Left cardiac atrium (tissue), 4 donors: ENCODE measurements around the gene LRP1B. TPM values are rescaled to one million over a fixed set of nuclear protein-coding genes. Genes with fewer than 3 reads are reported as not detected.

Experiments used
- ATAC-seq, 2 donors: fragments of 200-7000 bp; cut with Tn5 transposase; one replicate each; pipeline ENCODE4 v1.9.1; 2020; ENCODE audit warnings: mild to moderate bottlenecking in 2 of 2, moderate library complexity in 2 of 2
- DNase-seq: peaks from one replicate; pipeline ENCODE4 v3.0.0-alpha.2; 2020
- intact Hi-C, 2 donors: fragments of 100-400 bp; cut with DNase I; formaldehyde crosslinking; loops; one replicate each; pipeline versions ENCODE4 v1.14.1 to v1.15.1; 2022 to 2023
- total RNA-seq, 2 donors: library from RNA; stranded (reverse); fragmentation: NEBNext Ultra II Directional; extraction: Animal tissue kit (Norgen Biotek cat#: 25700); gene quantifications; one replicate each; pipeline ENCODE4 v1.2.1, GENCODE V29; 2021
- donor health status: DM: no; HTN: yes; CAD: no.
- donor health status: DM: no; HTN: yes; CAD: no; lungs with severe emphysema.
- donor health status: DM: yes; HTN: yes; CAD: no.
- donor health status: Dilated cardiomyopathy.

LRP1B gene
- total RNA-seq, 2 donors from 2014 or later: 1.2 TPM

DNA sequence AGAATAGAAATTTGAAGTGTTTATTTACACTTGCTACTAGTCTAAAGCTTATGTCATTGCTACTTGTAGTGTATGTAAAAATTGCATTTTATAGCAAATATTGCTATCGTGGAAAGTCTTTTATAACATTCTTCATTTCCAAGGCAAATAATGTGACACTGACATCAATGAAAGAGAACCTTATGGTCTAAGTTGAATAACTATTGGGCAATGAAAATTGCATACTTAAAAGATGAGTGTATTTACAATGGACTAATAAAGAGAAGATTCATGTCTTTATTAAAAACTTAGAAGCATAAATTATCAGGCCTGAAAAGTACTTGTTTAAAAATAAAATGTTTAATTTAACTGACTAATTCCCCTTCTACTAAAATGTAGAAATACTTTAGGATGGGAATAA, 82.2 kb downstream of the LRP1B start:
- intact Hi-C loops: no loop called here
- ATAC-seq (no peak), DNase-seq (no peak)

DNA sequence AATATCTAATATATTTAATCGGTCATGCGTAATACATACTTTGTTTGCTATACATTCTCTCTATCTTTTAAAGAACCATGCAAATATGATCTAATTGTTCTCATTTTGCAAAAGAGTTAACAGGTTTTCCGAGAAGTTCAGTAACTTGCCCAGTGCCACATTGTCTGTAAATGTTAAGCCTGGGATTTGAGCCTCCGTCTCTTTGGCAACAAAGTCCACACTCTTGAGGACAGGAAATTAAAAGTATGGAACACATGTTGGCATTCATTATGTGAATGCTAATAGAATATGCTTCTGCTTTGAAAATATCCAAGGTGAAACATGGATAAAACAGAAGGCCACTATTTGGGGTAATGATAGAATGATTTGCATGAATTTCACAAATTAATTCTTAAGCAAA, 85.2 kb downstream of the LRP1B start:
- DNase-seq (no peak), ATAC-seq (no peak)
- intact Hi-C loops: no loop called here

DNA sequence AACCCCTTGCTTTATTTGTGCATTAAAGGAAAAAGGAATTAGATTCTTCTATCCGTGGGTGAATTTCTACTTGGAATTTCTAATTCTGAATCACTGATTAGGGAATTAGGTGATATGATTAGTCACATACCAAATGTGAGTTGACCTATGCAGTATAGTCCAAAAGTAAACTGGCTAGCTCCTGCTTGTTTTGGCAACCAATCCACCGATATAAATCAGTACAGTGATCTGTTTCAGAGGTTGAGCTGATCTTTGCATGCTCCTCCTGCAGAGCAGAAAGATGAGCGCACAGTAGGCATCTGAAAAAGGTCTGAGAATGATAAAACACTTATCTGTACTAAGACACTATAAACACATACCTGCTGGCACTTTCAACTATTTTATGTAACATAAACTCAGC, 86.6 kb downstream of the LRP1B start:
- intact Hi-C loops: no loop called here

DNA sequence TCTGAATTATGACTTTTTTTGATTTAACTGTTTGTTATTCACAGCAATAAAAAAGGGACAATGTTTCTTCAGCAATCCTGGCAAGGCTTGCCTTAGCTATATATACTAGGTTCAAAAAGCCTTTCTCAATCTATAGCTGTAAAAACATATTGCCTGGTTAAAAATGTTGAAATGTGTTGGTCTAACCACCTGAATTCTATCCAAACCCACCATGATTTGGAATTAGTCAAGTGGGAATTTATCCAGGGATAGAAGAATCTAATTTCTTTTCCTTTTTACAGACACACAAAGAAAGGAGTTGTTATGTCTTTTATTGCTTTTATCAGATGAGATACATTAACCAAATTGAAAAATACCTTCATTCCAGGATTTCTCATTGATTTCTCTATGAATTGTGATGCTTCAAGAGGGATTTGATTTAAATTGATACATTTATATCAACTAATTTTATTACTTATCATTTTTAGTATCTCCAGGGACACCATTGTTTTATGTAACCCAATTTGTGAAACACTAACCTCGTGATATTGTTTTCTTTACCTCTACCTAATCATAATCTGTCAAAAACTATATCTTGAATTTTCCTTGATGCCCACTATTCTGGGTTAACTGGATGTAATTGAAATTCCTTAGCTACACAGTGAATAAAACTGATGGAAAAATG, 88.1 kb downstream of the LRP1B start:
- intact Hi-C loops: no loop called here
- DNase-seq: no peak
- no peak for ATAC-seq

More for the DNA sequence above, 86.6 kb downstream of the LRP1B start:
- DNase-seq (no peak), ATAC-seq (no peak)

DNA sequence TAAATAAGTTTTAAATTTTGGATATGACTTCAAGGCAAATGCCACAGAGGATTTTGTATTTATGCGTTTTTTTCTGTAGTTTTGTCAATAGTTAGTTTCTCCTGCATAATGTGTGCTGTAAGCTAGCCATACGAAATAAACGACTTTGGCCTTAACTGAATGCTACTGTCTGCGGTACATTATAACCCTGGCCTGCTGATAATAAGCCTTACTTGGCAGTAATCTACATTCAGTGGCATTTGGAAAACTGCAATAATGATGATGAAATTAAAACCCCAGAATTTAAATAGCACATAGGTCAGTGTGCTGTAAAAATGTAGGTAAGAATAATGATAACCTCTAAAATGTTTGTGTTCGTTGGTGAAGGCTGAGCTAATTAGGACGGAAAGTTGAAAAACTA, 88.8 kb downstream of the LRP1B start:
- intact Hi-C loops: no loop called here
- no peak for DNase-seq
- ATAC-seq: no peak

DNA sequence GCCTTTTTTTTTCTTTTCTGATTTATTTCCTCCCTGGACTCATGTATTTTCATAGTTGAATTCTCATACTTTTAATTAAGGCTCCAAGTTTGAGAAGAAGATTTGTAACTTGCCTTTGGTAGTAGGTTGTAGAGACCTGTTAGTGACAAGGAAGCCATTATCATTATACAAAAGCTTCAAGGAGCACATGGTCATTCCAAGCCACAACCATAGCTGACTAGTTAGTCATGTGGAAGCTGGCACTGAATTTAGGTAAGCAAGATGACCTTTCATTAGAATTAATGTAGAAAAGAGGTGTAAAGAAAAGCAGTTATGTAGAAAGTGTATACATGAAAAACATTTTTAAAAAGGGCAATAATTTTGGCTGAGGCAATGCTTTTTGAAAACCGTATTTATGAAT, 89.7 kb downstream of the LRP1B start:
- DNase-seq: no peak
- ATAC-seq: no peak
- intact Hi-C loops: no loop called here

DNA sequence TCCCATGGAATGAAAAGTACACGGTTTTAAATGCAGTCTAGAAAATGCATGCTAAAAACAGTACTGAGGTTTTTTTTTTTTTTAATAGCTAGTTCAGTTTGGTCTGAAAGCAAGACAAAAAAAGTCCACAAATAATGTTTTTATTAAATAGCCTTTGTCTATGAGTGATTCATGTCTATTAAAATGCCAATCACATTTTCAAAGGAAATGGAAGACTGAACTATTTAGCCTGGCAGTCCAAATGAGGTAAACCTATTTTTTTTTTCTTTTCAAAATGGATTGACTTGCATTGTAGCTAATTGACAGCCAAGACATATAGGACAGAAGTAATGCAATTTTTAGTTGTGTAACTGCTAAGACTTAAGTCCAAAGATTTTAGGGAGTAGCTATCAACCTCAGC, 90.3 kb downstream of the LRP1B start:
- no peak for DNase-seq
- intact Hi-C loops: no loop called here

DNA sequence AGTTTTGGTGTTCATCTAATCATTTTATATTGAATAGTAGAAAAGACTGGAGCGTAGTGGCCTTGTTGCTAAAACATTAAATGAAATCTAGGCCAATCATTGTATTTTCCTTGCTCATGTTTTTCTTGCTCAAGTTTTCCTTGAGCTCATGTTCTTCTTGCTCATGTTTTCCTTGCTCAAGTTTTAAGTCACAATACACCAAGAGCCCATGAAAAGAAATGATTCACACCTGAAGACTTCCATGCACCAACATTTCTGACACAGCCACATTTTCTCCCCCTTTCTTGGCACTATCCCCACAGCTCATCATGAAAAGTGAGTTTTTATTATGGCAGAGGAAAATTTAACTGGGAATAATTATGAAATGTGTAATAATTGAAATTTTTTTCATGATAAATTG, 92.0 kb downstream of the LRP1B start:
- DNase-seq (no peak), ATAC-seq (no peak)
- intact Hi-C loops: no loop called here

More for the DNA sequence above, 90.3 kb downstream of the LRP1B start:
- ATAC-seq: no peak

DNA sequence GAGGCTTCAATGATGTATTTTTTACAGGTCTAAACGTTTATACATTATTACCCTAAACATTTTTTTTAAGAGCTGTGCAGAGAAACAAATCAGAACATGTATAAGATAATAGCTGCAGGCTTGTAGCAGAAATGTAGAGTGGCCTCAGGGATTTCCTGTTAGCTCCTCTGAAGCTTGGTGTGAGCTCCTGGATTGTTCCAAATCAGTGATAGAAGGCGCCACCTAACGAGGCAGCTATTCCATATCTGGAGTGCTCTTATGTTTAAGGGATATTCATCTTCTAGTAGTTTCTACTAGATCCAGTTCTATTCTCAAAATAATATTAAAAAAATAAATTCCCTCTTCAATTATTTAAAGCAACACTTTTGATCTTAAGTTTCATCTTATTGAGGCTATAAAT, 93.1 kb downstream of the LRP1B start:
- DNase-seq (no peak), ATAC-seq (no peak)
- intact Hi-C loops: no loop called here

DNA sequence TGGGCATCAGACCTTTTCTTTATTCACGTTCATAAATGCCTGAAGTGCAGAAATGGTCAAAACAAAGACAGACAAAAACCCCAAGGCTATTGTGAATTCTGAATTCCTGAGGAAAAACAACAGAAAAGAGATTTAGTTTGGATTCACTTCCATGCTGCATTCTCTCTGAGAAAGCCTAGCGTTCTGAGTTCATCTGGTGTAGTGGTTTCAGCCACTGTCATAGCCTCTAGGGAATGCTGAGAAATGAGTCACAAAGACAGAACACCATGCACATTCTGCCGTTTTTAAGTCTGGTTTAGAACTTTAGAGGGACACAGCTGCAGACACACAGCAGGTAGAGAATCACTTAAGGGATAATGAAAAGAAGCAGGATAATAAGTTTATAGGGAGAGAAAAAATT, 93.8 kb downstream of the LRP1B start:
- ATAC-seq: no peak
- intact Hi-C loops: no loop called here

DNA sequence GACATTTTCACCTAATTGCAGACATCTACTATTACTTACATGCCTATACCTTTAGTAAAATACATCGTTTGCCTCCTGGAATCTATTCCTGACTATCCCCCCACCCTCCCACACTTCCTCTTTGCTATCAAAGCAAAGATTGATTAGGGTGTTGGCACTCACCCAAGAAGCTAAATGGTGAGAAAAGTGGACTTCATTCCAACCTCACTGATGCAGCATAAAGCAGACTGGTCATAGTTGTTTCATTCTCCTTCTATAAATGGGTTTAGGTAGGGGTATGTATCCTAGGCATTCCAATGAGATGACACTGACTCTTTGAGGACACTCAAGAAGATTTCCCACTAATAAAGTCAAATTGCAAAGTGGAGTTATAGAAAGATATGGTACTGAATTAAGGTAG, 97.4 kb downstream of the LRP1B start:
- intact Hi-C loops: no loop called here
- ATAC-seq (no peak), DNase-seq (no peak)

More for the DNA sequence above, 93.8 kb downstream of the LRP1B start:
- no peak for DNase-seq

DNA sequence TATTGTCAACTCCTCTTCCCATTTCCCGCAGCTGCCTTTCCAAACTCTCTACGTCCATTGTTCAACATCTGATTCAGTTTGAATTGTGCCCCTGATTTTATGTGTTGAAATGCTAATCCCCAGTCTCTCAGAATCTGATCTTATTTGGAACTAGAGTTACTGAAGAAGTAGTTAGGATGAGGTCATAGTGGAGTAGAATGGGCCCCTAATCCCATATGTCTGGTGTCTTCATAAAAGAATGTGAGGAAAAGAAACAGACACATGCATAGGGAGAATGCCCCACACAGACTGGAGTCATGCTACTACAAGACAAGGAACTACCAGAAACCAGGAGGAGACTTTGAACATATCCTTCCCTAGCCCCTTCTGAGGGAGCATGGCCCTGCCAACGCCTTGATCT, 99.2 kb downstream of the LRP1B start:
- no peak for DNase-seq
- ATAC-seq: no peak
- intact Hi-C loops: no loop called here

DNA sequence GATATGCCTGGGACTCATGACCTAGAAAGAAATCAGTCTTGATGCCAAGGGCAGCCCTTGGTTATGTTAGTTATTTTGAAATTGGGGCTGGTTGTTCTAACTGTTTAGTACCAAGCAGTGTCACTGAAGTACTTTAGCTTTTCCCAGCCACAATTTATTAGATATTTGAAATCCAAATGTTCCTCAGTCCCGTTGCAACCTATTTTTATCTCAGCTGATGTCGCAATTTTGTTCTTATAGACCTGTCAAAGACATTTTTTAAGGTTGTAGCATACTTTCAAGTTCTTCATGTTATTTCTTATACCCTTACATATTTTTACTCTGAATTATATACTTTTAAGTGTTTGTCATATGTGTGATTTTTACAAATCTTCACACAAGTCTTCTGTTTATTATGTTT, 100.1 kb downstream of the LRP1B start:
- DNase-seq: no peak
- ATAC-seq: no peak
- intact Hi-C loops: no loop called here

DNA sequence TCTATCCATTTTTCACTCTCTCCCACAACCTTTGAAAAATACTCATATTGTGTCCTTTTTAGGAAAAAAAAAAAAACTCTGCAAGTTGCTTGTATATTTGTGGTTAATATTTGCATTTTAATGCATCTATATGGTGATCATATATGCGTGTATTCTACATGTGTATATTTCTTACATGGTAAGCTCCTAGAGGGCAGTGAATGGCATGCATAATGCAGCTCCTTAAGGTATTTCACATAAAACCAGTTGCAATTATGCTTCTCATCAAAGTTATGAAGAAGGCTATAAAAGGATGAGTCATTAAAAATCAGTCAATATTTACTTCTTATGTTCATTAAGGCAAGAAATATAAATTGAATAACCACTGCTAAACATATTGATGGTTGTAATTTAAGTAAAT, 100.8 kb downstream of the LRP1B start:
- intact Hi-C loops: no loop called here
- ATAC-seq (no peak), DNase-seq (no peak)

DNA sequence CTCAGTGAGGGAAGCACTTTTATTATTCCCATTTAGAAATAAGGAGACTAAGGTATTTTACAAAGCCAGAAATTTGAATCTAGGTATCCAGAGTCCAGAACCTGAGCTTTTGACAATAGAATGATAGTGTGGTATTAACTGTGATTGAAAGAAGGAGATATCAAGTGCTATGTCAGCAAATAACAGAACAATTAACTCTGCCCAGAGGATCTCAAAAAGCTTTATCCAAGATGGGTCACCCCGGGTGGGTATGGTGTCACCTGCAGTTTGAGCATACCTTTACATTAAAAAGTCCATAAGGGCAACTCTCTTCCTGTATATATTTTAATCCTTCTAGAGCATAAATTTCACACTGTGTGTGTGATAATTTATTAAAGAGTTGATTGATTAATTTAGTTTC, 105.4 kb downstream of the LRP1B start:
- DNase-seq (no peak), ATAC-seq (no peak)
- intact Hi-C loops: no loop called here

DNA sequence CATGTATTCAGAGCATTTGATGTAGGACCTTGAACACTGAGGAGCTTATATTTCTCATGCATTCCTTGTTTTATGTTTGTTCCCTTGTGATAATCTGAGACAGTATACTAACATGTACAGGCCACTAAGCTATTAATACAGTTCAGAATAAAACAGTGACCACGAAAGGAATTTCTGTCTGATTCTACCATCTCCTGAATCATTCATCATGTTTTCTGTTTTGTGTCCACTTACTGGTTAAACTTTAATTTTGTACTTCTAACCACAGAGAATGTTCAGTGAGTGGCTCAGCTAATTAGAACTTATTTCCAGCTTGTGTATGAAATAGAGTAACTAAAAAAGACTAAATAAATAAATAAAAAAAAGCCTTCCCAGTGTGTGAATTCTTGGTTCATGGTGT, 110.4 kb downstream of the LRP1B start:
- intact Hi-C loops: no loop called here
- no peak for DNase-seq

DNA sequence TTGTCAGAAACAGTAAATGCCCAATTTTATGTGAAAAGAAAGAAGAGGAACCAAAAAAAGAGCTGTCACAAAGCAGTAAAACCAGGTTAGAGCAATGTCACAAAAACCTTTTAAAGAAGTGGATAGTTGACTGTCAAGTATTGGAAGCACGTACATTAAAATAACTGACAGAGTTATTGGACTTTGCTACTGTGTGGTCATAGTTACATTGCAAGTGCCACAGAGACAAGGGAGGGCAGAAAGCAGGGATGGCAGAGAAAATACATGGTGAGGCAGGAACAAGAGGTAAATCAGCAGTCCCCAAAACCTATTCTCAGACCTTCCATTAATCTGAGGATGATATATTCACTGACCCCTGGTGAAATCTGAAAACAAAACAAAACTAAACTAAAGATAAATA, 116.3 kb downstream of the LRP1B start:
- intact Hi-C loops: no loop called here
- no peak for ATAC-seq

More for the DNA sequence above, 110.4 kb downstream of the LRP1B start:
- no peak for ATAC-seq

DNA sequence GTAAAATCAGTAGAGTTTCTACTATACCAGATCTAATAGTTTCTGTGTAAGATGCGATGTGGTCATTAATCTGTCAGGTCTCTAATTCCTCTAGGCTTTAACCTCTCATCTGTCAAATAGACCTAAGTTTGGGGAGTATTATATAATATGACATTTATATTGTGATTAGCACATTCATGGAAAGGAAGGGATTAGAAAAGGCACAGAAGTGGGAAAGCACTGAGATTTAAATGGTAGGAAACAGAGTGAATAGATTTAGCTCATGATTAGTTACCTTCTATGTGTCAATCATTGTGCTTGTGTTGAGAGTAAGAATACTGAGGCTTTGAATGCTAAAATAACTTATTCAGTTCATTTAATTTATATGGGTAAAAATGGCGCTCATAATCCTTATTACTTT, 118.0 kb downstream of the LRP1B start:
- no peak for DNase-seq
- intact Hi-C loops: no loop called here
- no peak for ATAC-seq

More for the DNA sequence above, 116.3 kb downstream of the LRP1B start:
- no peak for DNase-seq

DNA sequence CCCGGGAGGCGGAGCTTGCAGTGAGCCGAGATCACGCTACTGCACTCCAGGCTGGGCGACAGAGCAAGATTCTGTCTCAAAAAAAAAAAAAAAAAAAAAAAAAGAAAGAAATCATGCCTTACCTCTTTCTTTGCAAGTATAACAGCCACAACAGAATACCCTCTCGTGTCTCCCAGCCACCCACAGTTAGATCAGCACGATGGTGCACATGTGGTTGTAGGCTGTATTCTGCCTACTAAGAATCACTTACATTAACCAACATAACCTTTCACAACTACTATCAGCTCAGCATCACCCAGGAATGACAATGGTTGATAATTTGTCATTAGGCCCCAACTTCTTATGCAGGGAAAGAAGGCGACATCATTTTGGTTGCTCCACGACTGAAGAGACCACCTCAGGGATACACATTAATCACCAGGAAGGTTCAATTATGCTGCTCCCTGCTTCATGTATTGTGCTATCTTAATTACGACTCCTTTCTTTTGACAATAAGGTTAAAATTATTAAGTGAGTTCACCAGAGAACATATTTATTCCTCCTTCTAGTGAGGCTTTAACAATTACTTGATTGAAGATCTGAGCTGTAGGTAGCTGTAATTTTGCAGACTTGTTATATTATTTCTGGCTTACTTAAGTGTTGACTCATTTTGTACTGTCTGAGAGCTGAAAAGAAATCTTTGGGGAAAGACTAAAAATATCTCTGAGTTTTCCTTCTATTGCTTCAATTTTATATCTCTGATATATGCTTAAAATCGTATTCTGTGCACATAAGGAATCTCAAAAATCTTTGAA, 120.1 kb downstream of the LRP1B start:
- ATAC-seq: no peak
- intact Hi-C loops: no loop called here
- DNase-seq: no peak

DNA sequence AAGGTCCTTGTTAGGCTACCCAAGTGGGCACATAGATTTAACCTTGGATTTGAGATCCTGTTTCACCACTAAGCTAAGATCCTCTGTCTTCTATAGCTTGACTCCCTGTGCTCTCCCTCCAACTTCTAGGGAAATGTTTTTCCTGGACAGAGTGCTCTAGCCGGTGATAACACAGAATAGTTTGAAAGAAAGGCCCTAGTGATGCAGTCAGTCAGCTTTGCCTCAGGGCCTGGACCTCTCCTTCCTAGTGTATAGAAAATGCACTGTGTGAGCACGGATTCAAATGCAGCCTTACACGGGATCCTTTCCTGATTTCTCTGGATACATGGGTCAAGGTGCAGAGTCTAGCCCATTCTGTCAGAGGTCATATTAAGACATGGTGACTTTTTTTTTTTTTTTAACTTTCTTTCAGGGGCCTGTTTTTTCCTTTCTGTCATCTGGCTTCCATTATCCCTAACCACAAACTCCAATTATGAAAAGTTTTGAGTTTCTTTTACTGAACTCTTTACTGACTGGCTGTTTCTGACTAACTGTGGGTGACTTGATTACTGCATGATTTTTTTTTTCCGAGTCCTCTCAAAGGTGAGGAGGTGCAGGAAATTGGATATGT, 122.6 kb downstream of the LRP1B start:
- ATAC-seq: no peak
- no peak for DNase-seq
- intact Hi-C loops: no loop called here

DNA sequence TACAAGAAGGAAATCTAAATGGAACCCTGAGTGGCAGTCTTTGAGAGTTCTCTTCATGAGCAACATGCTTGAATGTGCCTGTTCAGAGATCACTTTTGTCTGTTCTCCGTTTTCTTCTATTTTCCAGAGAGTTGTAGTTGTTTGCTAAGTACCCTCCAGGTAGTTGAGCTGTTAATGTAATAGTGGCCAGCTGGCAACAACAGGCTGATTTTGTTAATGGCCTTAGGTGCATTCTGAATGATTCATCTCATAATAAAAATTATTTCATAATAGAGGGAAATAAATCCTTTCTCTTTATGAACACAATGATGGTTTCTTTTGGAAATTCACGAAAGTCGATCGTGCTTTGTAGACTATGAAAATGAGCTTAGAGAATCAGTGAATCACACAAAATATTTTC, 136.8 kb downstream of the LRP1B start:
- ATAC-seq: no peak
- intact Hi-C loops: no loop called here
- no peak for DNase-seq
